ENCODE results near the gene ZC3H4.

Gene ZC3H4

DNA sequence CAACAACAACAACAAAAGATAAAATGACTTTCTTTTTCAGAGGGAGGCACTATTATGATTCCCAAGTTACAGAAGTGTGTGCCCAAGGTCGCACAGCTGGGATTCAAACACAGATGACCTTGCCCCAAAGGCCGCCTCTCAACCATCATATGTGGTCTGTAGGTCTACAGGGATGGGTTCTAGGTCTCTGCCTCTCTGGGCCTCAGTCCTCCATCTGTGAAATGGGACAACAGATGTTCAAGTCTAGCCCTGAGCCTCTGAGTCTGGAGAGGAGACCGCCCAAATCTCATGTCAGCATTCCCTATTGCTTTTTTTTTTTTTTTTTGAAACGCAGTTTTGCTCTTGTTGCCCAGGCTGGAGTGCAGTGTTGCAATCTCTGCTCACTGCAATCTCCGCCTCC is 89.1 kb downstream of the ZC3H4 start:
- no peak for DNase-seq (ENCODE audit: low read depth)
- no peak overlapping the region for H3K4me3 ChIP-seq (ENCODE audit: low read depth, low read length)
- TF ChIP-seq CTCF (IDR thresholded peaks at IDR 0.05; ENCODE audit: low read depth, low read length) (no peak), MYC (IDR thresholded peaks at IDR 0.05; ENCODE audit: low read depth, low read length) (no peak), POLR2A (IDR thresholded peaks at IDR 0.05; ENCODE audit: extremely low read depth, insufficient read length) (no peak)
- TF ChIP-seq, protein P1, sequence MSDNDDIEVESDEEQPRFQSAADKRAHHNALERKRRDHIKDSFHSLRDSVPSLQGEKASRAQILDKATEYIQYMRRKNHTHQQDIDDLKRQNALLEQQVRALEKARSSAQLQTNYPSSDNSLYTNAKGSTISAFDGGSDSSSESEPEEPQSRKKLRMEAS (IDR thresholded peaks at IDR 0.05; ENCODE audit: low read depth, low read length) = no peak

DNA sequence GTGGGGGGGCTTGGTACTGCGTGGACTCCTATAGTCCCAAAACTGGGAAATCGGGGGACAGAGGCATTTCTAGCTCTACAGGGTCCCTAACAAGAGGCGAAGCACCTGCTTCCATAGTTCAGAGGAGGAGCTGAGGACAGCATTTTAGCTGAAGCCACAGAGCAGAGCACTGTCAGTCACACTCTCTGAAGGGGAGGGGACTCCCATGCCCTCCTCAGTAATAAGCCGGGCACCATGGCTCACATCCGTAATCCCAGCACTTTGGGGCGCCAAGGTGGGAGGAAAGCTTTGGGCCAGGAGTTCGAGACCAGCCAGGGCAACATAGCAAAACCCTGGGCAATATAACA is 90.2 kb downstream of the ZC3H4 start:
- no peak for DNase-seq (ENCODE audit: low read depth)
- TF ChIP-seq POLR2A (IDR thresholded peaks at IDR 0.05; ENCODE audit: extremely low read depth, insufficient read length) (no peak), CTCF (IDR thresholded peaks at IDR 0.05; ENCODE audit: low read depth, low read length) (no peak), MYC (IDR thresholded peaks at IDR 0.05; ENCODE audit: low read depth, low read length) (no peak)
- TF ChIP-seq, protein P1 (IDR thresholded peaks at IDR 0.05; ENCODE audit: low read depth, low read length) = no peak
- no peak overlapping the region for H3K4me3 ChIP-seq (ENCODE audit: low read depth, low read length)

- no peak overlapping the region for H3K4me3 ChIP-seq (ENCODE audit: low read depth, low read length)
- no peak for TF ChIP-seq POLR2A (IDR thresholded peaks at IDR 0.05; ENCODE audit: extremely low read depth, insufficient read length)
- TF ChIP-seq MYC (IDR thresholded peaks at IDR 0.05; ENCODE audit: low read depth, low read length) = no peak
- TF ChIP-seq, protein P1 (IDR thresholded peaks at IDR 0.05; ENCODE audit: low read depth, low read length) = no peak
- TF ChIP-seq CTCF (IDR thresholded peaks at IDR 0.05; ENCODE audit: low read depth, low read length) = no peak
- DNase-seq (ENCODE audit: low read depth) = no peak
These were observed 90.8 kb downstream of the ZC3H4 start for GRCh38 chr19:47022541-47023447.

- H3K4me3 ChIP-seq (ENCODE audit: low read depth, low read length) = no peak overlapping the region
- TF ChIP-seq CTCF (IDR thresholded peaks at IDR 0.05; ENCODE audit: low read depth, low read length) = no peak
- TF ChIP-seq, protein P1 (IDR thresholded peaks at IDR 0.05; ENCODE audit: low read depth, low read length) = no peak
- no peak for TF ChIP-seq POLR2A (IDR thresholded peaks at IDR 0.05; ENCODE audit: extremely low read depth, insufficient read length)
- TF ChIP-seq MYC (IDR thresholded peaks at IDR 0.05; ENCODE audit: low read depth, low read length) = no peak
- DNase-seq (ENCODE audit: low read depth) = no peak
These were observed 91.4 kb downstream of the ZC3H4 start for GRCh38 chr19:47022140-47022536.

DNA sequence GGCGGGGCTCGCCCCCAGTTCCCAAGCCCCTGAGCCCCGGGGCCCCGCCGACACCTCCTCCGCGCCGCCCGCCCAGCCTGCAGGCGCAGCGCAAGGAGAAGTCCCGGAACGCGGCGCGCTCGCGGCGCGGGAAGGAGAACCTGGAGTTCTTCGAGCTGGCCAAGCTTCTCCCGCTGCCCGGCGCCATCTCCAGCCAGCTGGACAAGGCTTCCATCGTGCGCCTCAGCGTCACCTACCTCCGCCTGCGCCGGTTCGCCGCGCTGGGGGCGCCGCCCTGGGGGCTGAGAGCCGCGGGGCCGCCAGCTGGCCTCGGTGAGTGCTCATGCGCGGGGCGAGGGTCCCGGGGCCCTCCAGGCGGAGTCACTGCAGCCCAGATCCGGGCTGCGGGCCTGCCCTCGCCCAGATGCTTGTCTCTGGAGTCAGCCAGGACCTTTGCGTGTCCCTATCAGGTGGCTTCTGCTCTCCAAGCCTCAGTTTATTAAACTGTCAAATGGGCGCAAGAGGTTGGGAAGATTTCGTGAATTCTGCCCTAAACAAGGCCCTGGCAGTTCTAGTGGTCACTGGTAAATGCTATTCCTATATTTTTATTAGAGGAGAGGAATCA is 91.9 kb downstream of the ZC3H4 start:
- TF ChIP-seq POLR2A (IDR thresholded peaks at IDR 0.05; ENCODE audit: extremely low read depth, insufficient read length) = no peak
- no peak for TF ChIP-seq CTCF (IDR thresholded peaks at IDR 0.05; ENCODE audit: low read depth, low read length)
- no peak for TF ChIP-seq MYC (IDR thresholded peaks at IDR 0.05; ENCODE audit: low read depth, low read length)
- TF ChIP-seq, protein P1 (IDR thresholded peaks at IDR 0.05; ENCODE audit: low read depth, low read length) = no peak
- DNase-seq (ENCODE audit: low read depth) = no peak
- H3K4me3 ChIP-seq (ENCODE audit: low read depth, low read length) = no peak overlapping the region

Measured in NB4 (cell line).